Activated T-helper 1 cell treated with anti-CD3 and anti-CD28 coated beads, Interleukin-2, amount 50 U/mL, for 16 hours (primary cell): ENCODE measurements around the gene EMC1.
"Not testable (repeated sequence)": the region's sequence is repeated elsewhere in the genome, so short reads cannot be mapped to it uniquely, and the experiment has no call there.

Source experiments
- DNase-seq, 2 donors: peaks; one replicate each; pipeline ENCODE4 v3.0.0-alpha.2; 2020; ENCODE audit warnings: low read depth in 1 of 2, low spot score in 1 of 2

EMC1 gene

GRCh38 chr1:19260211-19261138 is 9.2 kb upstream of the EMC1 start:
- DNase-seq: no peak

GRCh38 chr1:19258353-19258752 is 7.0 kb upstream of the EMC1 start:
- DNase-seq: no peak

GRCh38 chr1:19257178-19257914 is 6.0 kb upstream of the EMC1 start:
- no peak for DNase-seq

GRCh38 chr1:19256301-19256700 is 5.0 kb upstream of the EMC1 start:
- DNase-seq: not testable (repeated sequence)

GRCh38 chr1:19255288-19255687 is 4.0 kb upstream of the EMC1 start:
- no peak for DNase-seq

DNA sequence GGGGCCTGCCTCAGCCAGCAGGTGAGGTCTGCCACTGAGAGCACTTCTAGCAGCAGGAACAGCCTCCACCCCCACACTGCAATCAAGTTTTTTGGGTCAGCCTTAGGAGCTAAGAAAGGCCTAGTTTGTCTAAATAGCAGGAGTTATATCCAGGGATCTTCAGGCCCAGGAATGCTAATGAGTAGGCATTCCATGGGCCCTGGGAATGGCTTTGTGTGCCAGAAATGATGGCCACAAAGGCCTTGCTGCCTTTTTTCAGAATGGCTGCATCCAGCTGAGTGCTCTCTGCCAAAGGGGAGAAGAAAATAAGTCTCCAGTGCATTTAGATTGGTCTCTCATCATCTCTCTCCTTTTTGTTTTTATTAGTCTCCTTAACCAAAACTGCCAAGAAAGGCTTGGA is 3.1 kb upstream of the EMC1 start:
- DNase-seq: no peak

- DNase-seq: no peak
These were observed 557 bp downstream of the EMC1 start for GRCh38 chr1:19250629-19251304.

DNA sequence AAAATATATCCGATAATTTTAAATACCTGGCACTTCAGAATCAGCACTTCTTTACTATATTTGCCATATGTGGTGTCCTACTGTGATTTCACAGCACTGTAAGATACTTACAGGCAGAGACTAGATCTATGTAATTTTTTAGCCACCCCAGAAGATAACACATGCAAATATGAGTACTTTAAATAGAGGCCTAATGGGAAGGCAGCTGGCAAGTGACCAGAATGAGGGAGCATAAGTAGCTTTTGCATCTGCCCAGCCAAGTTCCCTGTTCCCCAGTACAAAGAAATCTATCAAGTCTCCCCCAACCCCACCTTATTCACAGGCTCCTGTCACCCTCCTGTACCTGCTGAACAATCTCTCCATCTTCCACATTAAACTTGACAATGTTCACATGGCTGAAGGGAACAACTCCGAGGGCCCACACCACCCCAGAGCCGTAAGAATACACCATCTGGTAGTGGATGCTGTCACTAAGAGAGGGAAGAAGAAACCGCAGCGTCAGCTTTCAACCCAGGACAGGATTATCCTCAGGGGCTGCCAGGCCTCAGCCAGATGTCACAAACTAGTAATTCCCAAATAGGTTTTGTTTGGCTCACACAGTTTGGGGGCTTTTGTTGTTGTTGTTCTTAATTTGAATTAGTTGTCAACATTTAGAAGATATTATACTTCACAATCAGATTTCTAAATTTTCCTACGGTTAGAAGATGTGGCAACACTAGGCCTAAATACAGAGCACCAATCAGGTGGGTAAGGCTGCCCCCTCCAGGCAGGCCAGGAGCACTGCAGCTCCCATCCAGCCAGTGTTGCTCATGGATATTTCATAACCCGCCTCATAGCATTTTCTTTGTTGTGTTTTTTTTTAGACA is 10.4 kb downstream of the EMC1 start:
- peak; percentile 25 to 45 for DNase-seq

GRCh38 chr1:19239876-19240275 is 11.4 kb downstream of the EMC1 start:
- DNase-seq: no peak

DNA sequence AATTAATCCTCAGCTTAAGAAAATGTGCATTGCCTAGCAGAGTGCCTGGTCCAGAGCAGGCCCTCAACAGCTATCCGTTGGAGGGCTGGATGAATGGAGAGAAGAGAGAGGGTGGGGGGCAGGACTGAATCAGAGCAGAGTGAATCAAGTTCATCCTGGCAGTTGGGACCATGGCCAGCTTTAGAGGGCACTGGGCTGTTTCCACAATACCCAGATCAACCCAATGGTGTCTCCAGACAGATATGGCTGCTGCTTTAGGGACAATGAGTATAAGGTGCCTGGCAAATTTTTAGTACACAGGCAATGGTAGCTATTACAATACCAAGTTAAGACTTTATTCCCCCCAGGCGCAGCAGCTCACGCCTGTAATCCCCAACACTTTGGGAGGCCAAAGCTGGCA is 17.1 kb downstream of the EMC1 start:
- no peak for DNase-seq

DNA sequence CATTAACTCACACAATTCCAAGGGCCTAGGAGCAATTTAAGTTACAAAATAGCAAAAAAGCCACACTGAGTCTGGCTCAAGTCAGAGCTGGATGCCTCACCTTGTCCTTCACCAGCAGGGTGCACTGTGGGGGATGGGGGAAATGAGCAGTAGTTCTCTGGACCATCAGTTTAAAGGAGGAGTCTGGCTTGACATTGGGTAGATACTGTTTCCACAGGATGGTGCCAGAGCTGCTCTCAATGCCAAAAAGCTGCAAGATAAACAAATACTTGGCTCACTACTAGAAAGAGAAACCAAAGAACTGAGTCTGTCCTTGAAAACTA is 18.8 kb downstream of the EMC1 start:
- DNase-seq: no peak

DNA sequence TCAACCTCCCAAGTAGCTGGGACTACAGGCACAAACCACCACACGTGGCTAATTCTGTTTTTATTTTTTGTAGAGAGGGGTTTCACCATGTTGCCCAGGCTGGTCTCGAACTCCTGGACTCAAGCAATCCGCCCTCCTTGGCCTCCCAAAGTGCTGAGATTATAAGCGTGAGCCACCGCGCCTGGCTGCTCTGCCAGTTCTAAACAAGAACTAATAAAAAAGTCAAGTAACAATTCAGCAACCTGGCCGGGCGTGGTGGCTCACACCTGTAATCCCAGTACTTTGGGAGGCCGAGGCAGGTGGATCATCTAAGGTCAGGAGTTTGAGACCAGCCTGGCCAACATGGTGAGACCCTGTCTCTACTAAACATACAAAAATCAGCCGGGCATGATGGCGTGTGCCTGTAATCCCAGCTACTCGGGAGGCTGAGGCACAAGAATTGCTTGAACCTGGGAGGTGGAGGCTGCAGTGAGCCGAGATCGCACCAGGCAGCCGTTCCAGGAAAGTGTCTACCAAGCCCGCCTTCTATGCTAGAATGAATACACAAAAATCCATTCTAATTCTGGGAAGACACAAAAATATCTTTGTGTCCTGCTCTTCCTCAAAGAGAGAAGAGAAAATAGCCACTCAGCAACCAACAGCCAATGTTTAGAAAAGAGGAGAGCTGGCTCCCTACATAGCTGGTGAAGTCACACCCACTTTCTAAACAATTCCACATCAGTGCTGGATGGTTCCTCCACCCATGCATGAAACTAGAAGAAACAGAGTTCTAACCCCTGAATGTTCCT is 19.4 kb downstream of the EMC1 start:
- not testable (repeated sequence) for DNase-seq

DNA sequence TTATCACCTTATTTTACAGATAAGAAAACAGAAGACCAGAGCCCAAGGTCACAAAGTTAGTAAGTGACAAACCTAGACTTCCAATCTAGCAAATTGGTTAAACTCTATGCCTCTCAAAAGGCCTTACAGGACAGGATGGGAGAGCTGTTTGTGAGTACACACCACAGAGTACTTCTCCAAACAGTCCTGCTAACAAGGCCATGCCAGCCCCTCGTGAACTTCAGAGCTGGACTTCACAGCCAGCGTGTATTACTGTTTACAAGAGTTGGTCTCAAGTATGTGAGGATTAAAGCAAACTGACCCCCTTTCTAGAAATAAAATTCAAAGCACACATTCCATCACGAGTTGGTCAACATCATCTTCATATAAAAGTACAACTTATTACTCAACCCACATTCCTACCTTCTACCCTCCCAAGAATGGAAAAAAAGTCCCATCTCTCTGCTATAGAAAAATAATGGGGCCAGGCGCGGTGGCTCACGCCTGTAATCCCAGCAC is 21.4 kb downstream of the EMC1 start:
- no peak for DNase-seq

- DNase-seq: no peak
These were observed 22.1 kb downstream of the EMC1 start for GRCh38 chr1:19229229-19229628.

- DNase-seq: no peak
These were observed 28.1 kb downstream of the EMC1 start for GRCh38 chr1:19222979-19223824.

DNA sequence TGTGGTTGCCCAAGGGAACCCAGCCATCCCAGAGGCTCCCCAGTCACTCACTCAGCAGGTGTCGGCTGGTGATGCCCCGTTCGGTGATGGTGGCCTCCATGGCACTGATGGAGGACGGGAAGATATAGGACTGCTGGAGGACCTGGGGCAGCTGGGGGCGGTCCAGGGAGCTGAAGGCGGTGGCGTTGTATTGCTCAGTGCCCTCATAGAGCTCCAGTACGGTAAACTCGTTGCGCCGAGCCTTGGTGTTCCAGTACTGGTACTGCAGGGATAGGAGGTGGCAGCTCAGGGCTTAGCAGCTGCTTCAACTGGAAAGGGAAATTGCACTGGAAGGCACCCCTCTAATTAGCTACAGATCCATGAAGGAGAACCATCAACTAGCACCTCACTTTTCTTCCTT is 28.8 kb downstream of the EMC1 start:
- no peak for DNase-seq

GRCh38 chr1:19220991-19221390 is 30.3 kb downstream of the EMC1 start:
- no peak for DNase-seq

DNA sequence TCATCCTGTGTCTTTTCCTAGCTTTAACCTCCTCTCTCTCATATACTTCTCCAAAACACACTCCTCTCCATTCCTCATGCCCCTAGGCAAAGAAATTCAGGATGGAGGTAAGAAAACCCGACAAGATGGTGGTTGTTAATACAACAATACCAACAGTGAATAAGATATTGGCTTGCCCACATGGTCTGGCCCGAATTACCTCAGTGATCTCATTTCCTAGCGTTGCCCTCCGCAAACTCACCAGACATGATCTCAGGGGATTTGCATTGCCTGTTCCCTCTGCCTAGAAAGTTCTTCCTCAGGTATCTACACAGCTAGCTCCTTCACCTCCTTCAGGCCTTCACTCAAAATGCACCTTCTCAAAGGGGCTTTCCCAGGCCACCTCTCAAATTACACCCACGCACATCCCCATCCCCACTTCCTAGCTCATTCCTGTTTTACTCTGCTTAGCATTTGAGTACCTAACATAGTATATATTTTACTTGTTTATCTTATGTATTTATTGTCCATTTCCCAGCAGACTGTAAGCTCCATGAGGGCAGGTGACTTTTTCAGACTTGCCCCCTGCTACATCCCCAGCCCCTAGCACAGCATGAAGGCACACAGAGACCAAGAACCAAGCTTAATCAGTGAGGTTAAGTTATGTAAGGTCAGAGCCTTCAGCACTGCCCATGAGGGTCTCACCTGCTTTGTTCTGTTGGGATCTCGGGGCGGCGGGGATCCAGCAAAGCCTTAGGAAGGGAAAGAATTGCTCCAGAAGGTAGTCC is 31.1 kb downstream of the EMC1 start:
- no peak for DNase-seq
